A549 (cell line): Measurements from ENCODE around the gene TRANK1. TPM values are rescaled to one million over a fixed set of nuclear protein-coding genes. Genes with fewer than 3 reads are reported as not detected.

Source experiments
- ATAC-seq, 2 experiments: fragments of 200-7000 bp in 1 of 2; fragments of >200 bp in 1 of 2; cut with Nextera tagmentation in 1 of 2; cut with Tn5 transposase in 1 of 2; 3 replicates each; pipeline versions ENCODE4 v1.8.0 to v1.9.1; 2018 to 2020; ENCODE audit warnings: mild to moderate bottlenecking in 1 of 2, moderate library complexity in 1 of 2
- CTCF ChIA-PET: fragments of 300-600 bp; sonication (Branson Sonifier 250); formaldehyde crosslinking; extraction: SDS; loops from one replicate; lab custom pipeline; 2021; ENCODE audit warnings: antibody characterized with exemption, inconsistent platforms; lab: Yijun Ruan, JAX
- POLR2A ChIA-PET: fragments of 350-600 bp; formaldehyde crosslinking; extraction: SDS; loops from one replicate; lab custom pipeline; 2021; ENCODE audit warnings: antibody characterized with exemption, inconsistent platforms; lab: Yijun Ruan, JAX
- DNase-seq, 2 experiments: peaks; one replicate each; pipeline versions ENCODE4 v3.0.0 to v3.0.0-alpha.2; 2011 to 2016; ENCODE audit warnings: low read depth in 1 of 2, low spot score in 1 of 2
- FAIRE-seq: peaks from 2 replicates; lab custom pipeline; 2011; peaks lifted over from hg19 to GRCh38; lab: Jason Lieb, UNC
- H3K27ac ChIP-seq, 2 experiments: fragments of >200 bp; sonication (Bioruptor Twin); formaldehyde crosslinking; 3 replicates each; pipeline ENCODE4 v1.5.1; 2016 to 2017
- H3K4me1 ChIP-seq: fragments of >200 bp; sonication (Bioruptor Twin); formaldehyde crosslinking; 3 replicates; pipeline ENCODE4 v1.6.1; 2016
- H3K4me2 ChIP-seq: fragments of >200 bp; sonication (Bioruptor Twin); formaldehyde crosslinking; 3 replicates; pipeline ENCODE4 v1.6.1; 2016
- H3K4me3 ChIP-seq: fragments of >200 bp; sonication (Bioruptor Twin); formaldehyde crosslinking; 3 replicates; pipeline ENCODE4 v1.5.1; 2016
- H3K9me3 ChIP-seq: fragments of >200 bp; sonication (Bioruptor Twin); formaldehyde crosslinking; 3 replicates; pipeline ENCODE4 v1.6.1; 2016
- BHLHE40 ChIP-seq: IDR thresholded peaks from 2 replicates; pipeline ENCODE4 v1.6.1; 2012; ENCODE audit warnings: low read depth, low read length, inconsistent platforms
- CHD2 ChIP-seq: fragments of 150-350 bp; IDR thresholded peaks from 2 replicates; pipeline ENCODE4 v1.6.1; 2014; ENCODE audit warnings: low read length; ENCODE audit not compliant: partially characterized antibody
- CHD4 ChIP-seq: fragments of 200-600 bp; sonication (generic); IDR thresholded peaks from 2 replicates; pipeline ENCODE4 v1.6.1; 2016; ENCODE audit warnings: antibody characterized with exemption, mild to moderate bottlenecking, borderline replicate concordance
- EP300 ChIP-seq, 2 experiments: fragments of >200 bp; sonication (Bioruptor Twin); formaldehyde crosslinking; IDR thresholded peaks; 2 replicates in 1 of 2; 3 replicates in 1 of 2; pipeline ENCODE4 v1.6.1; 2016 to 2017
- FOSL2 ChIP-seq, 2 experiments: fragments of 450-650 bp in 1 of 2; fragments of >200 bp in 1 of 2; sonication (Bioruptor Twin) in 1 of 2; formaldehyde crosslinking; IDR thresholded peaks; 2 replicates each; pipeline versions ENCODE4 v1.5.0 to v1.6.1; 2016 to 2020; ENCODE audit warnings: mild to moderate bottlenecking in 1 of 2, moderate library complexity in 1 of 2
- HEYL ChIP-seq: fragments of 250-450 bp; sonication (Bioruptor Pico); IDR thresholded peaks from 2 replicates; pipeline ENCODE4 v1.8.0; 2021; ENCODE audit warnings: mild to moderate bottlenecking, moderate library complexity
- HOXA7 ChIP-seq: fragments of 250-450 bp; sonication (Bioruptor Pico); IDR thresholded peaks from 2 replicates; pipeline ENCODE4 v1.5.0; 2020; ENCODE audit warnings: mild to moderate bottlenecking, moderate library complexity
- JUNB ChIP-seq: fragments of >200 bp; sonication (Bioruptor Twin); formaldehyde crosslinking; IDR thresholded peaks from 2 replicates; pipeline ENCODE4 v1.6.1; 2016
- KDM1A ChIP-seq: fragments of 200-600 bp; sonication (generic); IDR thresholded peaks from 2 replicates; pipeline ENCODE4 v1.6.1; 2016; ENCODE audit warnings: low read depth, mild to moderate bottlenecking
- MAFK ChIP-seq: fragments of 450-650 bp; IDR thresholded peaks from 2 replicates; pipeline ENCODE4 v1.6.1; 2014; ENCODE audit not compliant: partially characterized antibody
- MAX ChIP-seq: IDR thresholded peaks from 2 replicates; pipeline ENCODE4 v1.6.1; 2012
- MAZ ChIP-seq: fragments of 150-350 bp; IDR thresholded peaks from 2 replicates; pipeline ENCODE4 v1.6.1; 2014; ENCODE audit warnings: antibody characterized with exemption, low read depth, low read length, borderline replicate concordance
- POLR2A ChIP-seq: IDR thresholded peaks from 2 replicates; pipeline ENCODE4 v1.6.1; 2012; ENCODE audit warnings: mild to moderate bottlenecking, low read length
- SMC3 ChIP-seq: fragments of >200 bp; sonication (Bioruptor Twin); formaldehyde crosslinking; IDR thresholded peaks from 3 replicates; pipeline ENCODE4 v1.6.1; 2018; ENCODE audit warnings: inconsistent platforms
- TFCP2L1 ChIP-seq: fragments of 250-450 bp; sonication (Bioruptor Pico); IDR thresholded peaks from 2 replicates; pipeline ENCODE4 v1.5.0; 2021; ENCODE audit warnings: mild to moderate bottlenecking
- ZFP36 ChIP-seq: fragments of 450-650 bp; IDR thresholded peaks from 2 replicates; pipeline ENCODE4 v1.6.1; 2014; ENCODE audit warnings: borderline replicate concordance; ENCODE audit not compliant: partially characterized antibody
- WGBS: methylation state at CpG from one replicate; pipeline ENCODE4 v1.1.6; 2017; ENCODE audit errors: missing lambda C conversion rate; 5-methylcytosine and 5-hydroxymethylcytosine counted together
- polyA plus RNA-seq, 4 experiments: library from polyadenylated mRNA; depleted of rRNA in 3 of 4; stranded (reverse); fragments of >200 nt; fragmentation: RNase III in 1 of 4; extraction: RNeasy Plus Mini Kit Qiagen cat#74134 plus additional on column Dnase treatment in 1 of 4; gene quantifications; 2 replicates in 3 of 4; 3 replicates in 1 of 4; pipeline ENCODE4 v1.2.3, GENCODE V29; 2011 to 2017
- TF ChIP-seq, protein P1 (sequence below): IDR thresholded peaks from 2 replicates; pipeline ENCODE4 v1.6.1; 2012; ENCODE audit warnings: low read depth, borderline replicate concordance
- TF ChIP-seq, protein P2 (sequence below): fragments of >200 bp; sonication (Bioruptor Twin); formaldehyde crosslinking; IDR thresholded peaks from 3 replicates; pipeline ENCODE4 v1.6.1; 2016
- TF ChIP-seq, protein P3 (sequence below): fragments of 200-600 bp; sonication (generic); IDR thresholded peaks from 2 replicates; pipeline ENCODE4 v1.6.1; 2016; ENCODE audit warnings: antibody characterized with exemption, mild to moderate bottlenecking, moderate library complexity

Gene TRANK1
- polyA plus RNA-seq, 2 of the 4 experiments (the other 2 are of a cell fraction), result 0.58 to 3.2 TPM

GRCh38 chr3:36945333-36945980 is 603 bp upstream of the TRANK1 start:
- H3K4me1 ChIP-seq, result no peaks in the 10 kb centered on the region
- no peak overlapping the region for H3K4me3 ChIP-seq
- no peak for TF ChIP-seq HOXA7 (CRISPR knock-in tag)
- no peak for TF ChIP-seq MAZ
- TF ChIP-seq, protein P1, sequence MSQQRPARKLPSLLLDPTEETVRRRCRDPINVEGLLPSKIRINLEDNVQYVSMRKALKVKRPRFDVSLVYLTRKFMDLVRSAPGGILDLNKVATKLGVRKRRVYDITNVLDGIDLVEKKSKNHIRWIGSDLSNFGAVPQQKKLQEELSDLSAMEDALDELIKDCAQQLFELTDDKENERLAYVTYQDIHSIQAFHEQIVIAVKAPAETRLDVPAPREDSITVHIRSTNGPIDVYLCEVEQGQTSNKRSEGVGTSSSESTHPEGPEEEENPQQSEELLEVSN, result no peak
- no peak for TF ChIP-seq ZFP36
- TF ChIP-seq KDM1A, result no peak
- TF ChIP-seq CHD4, result no peak
- no peak for TF ChIP-seq JUNB
- no peak for TF ChIP-seq HEYL
- no peak for TF ChIP-seq FOSL2 (IDR thresholded peaks at IDR 0.05)
- TF ChIP-seq FOSL2 (CRISPR knock-in tag; IDR thresholded peaks at IDR 0.05), result no peak
- TF ChIP-seq, protein P2, sequence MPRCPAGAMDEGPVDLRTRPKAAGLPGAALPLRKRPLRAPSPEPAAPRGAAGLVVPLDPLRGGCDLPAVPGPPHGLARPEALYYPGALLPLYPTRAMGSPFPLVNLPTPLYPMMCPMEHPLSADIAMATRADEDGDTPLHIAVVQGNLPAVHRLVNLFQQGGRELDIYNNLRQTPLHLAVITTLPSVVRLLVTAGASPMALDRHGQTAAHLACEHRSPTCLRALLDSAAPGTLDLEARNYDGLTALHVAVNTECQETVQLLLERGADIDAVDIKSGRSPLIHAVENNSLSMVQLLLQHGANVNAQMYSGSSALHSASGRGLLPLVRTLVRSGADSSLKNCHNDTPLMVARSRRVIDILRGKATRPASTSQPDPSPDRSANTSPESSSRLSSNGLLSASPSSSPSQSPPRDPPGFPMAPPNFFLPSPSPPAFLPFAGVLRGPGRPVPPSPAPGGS, result no peak
- no peak for TF ChIP-seq BHLHE40
- TF ChIP-seq CHD2, result no peak
- TF ChIP-seq, protein P3, sequence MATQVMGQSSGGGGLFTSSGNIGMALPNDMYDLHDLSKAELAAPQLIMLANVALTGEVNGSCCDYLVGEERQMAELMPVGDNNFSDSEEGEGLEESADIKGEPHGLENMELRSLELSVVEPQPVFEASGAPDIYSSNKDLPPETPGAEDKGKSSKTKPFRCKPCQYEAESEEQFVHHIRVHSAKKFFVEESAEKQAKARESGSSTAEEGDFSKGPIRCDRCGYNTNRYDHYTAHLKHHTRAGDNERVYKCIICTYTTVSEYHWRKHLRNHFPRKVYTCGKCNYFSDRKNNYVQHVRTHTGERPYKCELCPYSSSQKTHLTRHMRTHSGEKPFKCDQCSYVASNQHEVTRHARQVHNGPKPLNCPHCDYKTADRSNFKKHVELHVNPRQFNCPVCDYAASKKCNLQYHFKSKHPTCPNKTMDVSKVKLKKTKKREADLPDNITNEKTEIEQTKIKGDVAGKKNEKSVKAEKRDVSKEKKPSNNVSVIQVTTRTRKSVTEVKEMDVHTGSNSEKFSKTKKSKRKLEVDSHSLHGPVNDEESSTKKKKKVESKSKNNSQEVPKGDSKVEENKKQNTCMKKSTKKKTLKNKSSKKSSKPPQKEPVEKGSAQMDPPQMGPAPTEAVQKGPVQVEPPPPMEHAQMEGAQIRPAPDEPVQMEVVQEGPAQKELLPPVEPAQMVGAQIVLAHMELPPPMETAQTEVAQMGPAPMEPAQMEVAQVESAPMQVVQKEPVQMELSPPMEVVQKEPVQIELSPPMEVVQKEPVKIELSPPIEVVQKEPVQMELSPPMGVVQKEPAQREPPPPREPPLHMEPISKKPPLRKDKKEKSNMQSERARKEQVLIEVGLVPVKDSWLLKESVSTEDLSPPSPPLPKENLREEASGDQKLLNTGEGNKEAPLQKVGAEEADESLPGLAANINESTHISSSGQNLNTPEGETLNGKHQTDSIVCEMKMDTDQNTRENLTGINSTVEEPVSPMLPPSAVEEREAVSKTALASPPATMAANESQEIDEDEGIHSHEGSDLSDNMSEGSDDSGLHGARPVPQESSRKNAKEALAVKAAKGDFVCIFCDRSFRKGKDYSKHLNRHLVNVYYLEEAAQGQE, result no peak
- TF ChIP-seq EP300 (IDR thresholded peaks at IDR 0.05), result no peak
- no peak for TF ChIP-seq SMC3
- no peak for TF ChIP-seq TFCP2L1 (CRISPR knock-in tag)
- DNase-seq, result no peak
- H3K27ac ChIP-seq, result no peak overlapping the region
- H3K9me3 ChIP-seq, result peaks cover 33% of the 10 kb centered on the region
- 91% methylated on average over 27 of the region's 28 CpGs for WGBS
- FAIRE-seq, result no peak
- ATAC-seq, result no peak
- ChIA-PET POLR2A (interaction anchor here (1.2 kb wide), 1 partner anchor 13 kb away, joined by 4 read pairs; no protein-coding TSS in a partner anchor), CTCF (interaction anchor here (0.8 to 2.7 kb wide), 5 partner anchors 9 to 216 kb away, joined by 3 to 13 read pairs (median 3); no protein-coding TSS in a partner anchor)
- no peak overlapping the region for H3K4me2 ChIP-seq

GRCh38 chr3:36944012-36944640 is 728 bp downstream of the TRANK1 start:
- ATAC-seq (peak; percentile 84 to 87), FAIRE-seq (no peak), DNase-seq (peak; percentile 44 to 49)
- 44% methylated on average over 51 of the region's 56 CpGs for WGBS
- H3K4me3 ChIP-seq, result peak overlapping the region; percentile 55
- H3K4me1 ChIP-seq, result no peaks in the 10 kb centered on the region
- CTCF ChIA-PET, result interaction anchor here (0.6 to 2.7 kb wide), 3 partner anchors 15 to 32 kb away, joined by 3 to 13 read pairs (median 3); no protein-coding TSS in a partner anchor
- peaks cover 31% of the 10 kb centered on the region for H3K9me3 ChIP-seq
- TF ChIP-seq POLR2A (peak; percentile 18), MAFK (no peak), MAX (peak; percentile 37; the same call in 1 of the 2 replicates)
- TF ChIP-seq, protein P1, result peak; percentile 59; the same call in 1 of the 2 replicates
- TF ChIP-seq, all 56 proteins: peak for 3
- POLR2A ChIA-PET, result interaction anchor here (1.0 to 1.2 kb wide), 2 partner anchors 14 to 52 kb away, joined by 3 to 4 read pairs; no protein-coding TSS in a partner anchor
- Histone ChIP-seq H3K4me2 (peak overlapping the region; percentile 85), H3K27ac (peak overlapping the region; percentile 70 to 86)
